ENCODE data around the gene MAGI1.

DNA sequence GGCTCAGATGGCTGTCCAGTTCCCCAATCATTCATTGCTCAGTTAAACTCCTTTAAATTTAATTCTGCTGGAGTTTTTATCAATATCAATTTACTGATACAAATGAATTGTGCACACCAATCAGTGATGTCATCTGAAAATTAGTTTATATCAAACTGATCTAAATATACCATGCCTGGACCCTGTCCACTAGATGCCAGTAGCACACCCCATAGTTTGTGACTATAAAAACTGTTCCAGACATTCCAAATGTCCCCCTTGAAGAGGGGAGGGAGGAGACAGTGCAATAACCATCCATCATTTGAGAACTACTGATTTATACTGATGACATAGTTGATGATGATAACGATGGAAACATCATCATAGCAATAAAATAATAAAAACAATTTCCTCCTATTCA, 232.1 kb downstream of the MAGI1 start:
- no peak for TF ChIP-seq CTCF (IDR thresholded peaks at IDR 0.05)
- no peak for TF ChIP-seq POLR2AphosphoS5 (IDR thresholded peaks at IDR 0.05)

Data from breast epithelium (tissue), 3 donors.